Smooth muscle cell (in vitro differentiated cells): Measurements from ENCODE around the gene SMAP2. TPM values are rescaled to one million over a fixed set of nuclear protein-coding genes. Genes with fewer than 3 reads are reported as not detected.
A peak's percentile ranks its signal among the peaks of the same experiment; 100 is the strongest.

Source experiments
- DNase-seq: peaks from one replicate; lab custom pipeline; 2025; ENCODE audit not compliant: unreplicated experiment; lab: John Stamatoyannopoulos, UW
- H2AFZ ChIP-seq: fragments of 200-600 bp; sonication (generic); 2 replicates; pipeline ENCODE4 v1.6.0; 2016; ENCODE audit warnings: antibody characterized with exemption, low read depth, mild to moderate bottlenecking
- H3F3A ChIP-seq: fragments of 200-600 bp; sonication (generic); 2 replicates; pipeline ENCODE4 v1.6.0; 2017; ENCODE audit warnings: antibody characterized with exemption, low read depth
- H3K27ac ChIP-seq: fragments of 200-600 bp; sonication (generic); 2 replicates; pipeline ENCODE4 v1.5.1; 2016; ENCODE audit warnings: low read depth, mild to moderate bottlenecking
- H3K27me3 ChIP-seq: fragments of 200-600 bp; sonication (generic); 2 replicates; pipeline ENCODE4 v1.6.1; 2016; ENCODE audit warnings: low read depth, mild to moderate bottlenecking
- H3K36me3 ChIP-seq: fragments of 200-600 bp; sonication (generic); 2 replicates; pipeline ENCODE4 v1.5.1; 2016; ENCODE audit warnings: low read depth
- H3K4me1 ChIP-seq: fragments of 200-600 bp; sonication (generic); 2 replicates; pipeline ENCODE4 v1.5.1; 2016; ENCODE audit warnings: low read depth
- H3K4me2 ChIP-seq: fragments of 200-600 bp; sonication (generic); 2 replicates; pipeline ENCODE4 v1.6.0; 2016; ENCODE audit warnings: mild to moderate bottlenecking
- H3K4me3 ChIP-seq: fragments of 200-600 bp; sonication (generic); 2 replicates; pipeline ENCODE4 v1.5.1; 2016; ENCODE audit warnings: mild to moderate bottlenecking
- H3K79me2 ChIP-seq: fragments of 200-600 bp; sonication (generic); 2 replicates; pipeline ENCODE4 v1.6.0; 2016; ENCODE audit warnings: low read depth, mild to moderate bottlenecking
- H3K9ac ChIP-seq: fragments of 200-600 bp; sonication (generic); 2 replicates; pipeline ENCODE4 v1.6.0; 2016; ENCODE audit warnings: low read depth
- H3K9me3 ChIP-seq: fragments of 200-600 bp; sonication (generic); replicated peaks from 2 replicates; pipeline ENCODE4 v1.5.1; 2016; ENCODE audit warnings: low read depth
- H4K20me1 ChIP-seq: fragments of 200-600 bp; sonication (generic); 2 replicates; pipeline ENCODE4 v1.6.0; 2016; ENCODE audit warnings: low read depth
- CTCF ChIP-seq: fragments of 200-600 bp; sonication (generic); IDR thresholded peaks from 2 replicates; pipeline ENCODE4 v1.5.1; 2017; ENCODE audit warnings: borderline replicate concordance, mild to moderate bottlenecking, antibody characterized with exemption; ENCODE audit not compliant: insufficient read depth, poor library complexity, severe bottlenecking
- WGBS: methylation state at CpG from one replicate; pipeline ENCODE4 v1.1.7; 2016; ENCODE audit warnings: low lambda C conversion rate; 5-methylcytosine and 5-hydroxymethylcytosine counted together
- polyA plus RNA-seq: library from polyadenylated mRNA; unstranded; fragments of >200 nt; fragmentation: Nextera tagmentation; extraction: Ambion mirVana; gene quantifications from 2 replicates; pipeline ENCODE4 v1.2.1, GENCODE V29; 2016
- total RNA-seq: library from RNA; depleted of rRNA; stranded (reverse); fragments of >200 nt; gene quantifications from 2 replicates; pipeline ENCODE4 v1.2.3, GENCODE V29; 2014

Gene SMAP2
- total and polyA plus RNA-seq, 2 experiments from 2014 or later: 18.4 to 29.7 TPM

DNA sequence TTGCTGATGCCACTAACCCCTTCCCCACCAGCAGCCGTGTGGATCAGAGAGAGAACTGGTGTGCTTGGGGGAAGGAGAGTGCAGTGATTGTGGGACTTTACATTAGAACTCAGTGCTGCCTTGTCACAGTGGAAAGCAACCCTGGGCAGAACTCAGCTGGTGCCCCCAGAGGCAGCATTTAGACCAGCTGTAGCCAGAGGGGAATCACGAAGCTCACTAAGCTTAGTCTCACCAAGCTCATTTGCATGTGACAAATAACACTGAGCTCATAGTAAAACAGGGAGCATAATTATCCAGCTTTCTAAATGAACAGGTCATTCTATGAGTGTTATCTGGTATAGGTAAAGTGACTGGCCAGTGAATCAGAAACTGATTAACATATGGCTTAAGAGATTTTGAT lies 9.8 kb upstream of the SMAP2 start:
- peaks cover 9% of the 10 kb centered on the region for H3K9me3 ChIP-seq
- no peak for TF ChIP-seq CTCF
- no peak overlapping the region for H2AFZ ChIP-seq
- DNase-seq: no peak
- no peak overlapping the region for H3K4me2 ChIP-seq
- no peaks in the 10 kb centered on the region for H4K20me1 ChIP-seq
- H3K9ac ChIP-seq: no peak overlapping the region
- no peaks in the 10 kb centered on the region for H3K27me3 ChIP-seq
- no peaks in the 10 kb centered on the region for H3F3A ChIP-seq
- no peak overlapping the region for H3K27ac ChIP-seq
- H3K4me3 ChIP-seq: no peak overlapping the region
- no peaks in the 10 kb centered on the region for H3K79me2 ChIP-seq
- no peaks in the 10 kb centered on the region for H3K4me1 ChIP-seq
- 21% methylated on average over 2 of the region's 2 CpGs for WGBS
- H3K36me3 ChIP-seq: no peaks in the 10 kb centered on the region

DNA sequence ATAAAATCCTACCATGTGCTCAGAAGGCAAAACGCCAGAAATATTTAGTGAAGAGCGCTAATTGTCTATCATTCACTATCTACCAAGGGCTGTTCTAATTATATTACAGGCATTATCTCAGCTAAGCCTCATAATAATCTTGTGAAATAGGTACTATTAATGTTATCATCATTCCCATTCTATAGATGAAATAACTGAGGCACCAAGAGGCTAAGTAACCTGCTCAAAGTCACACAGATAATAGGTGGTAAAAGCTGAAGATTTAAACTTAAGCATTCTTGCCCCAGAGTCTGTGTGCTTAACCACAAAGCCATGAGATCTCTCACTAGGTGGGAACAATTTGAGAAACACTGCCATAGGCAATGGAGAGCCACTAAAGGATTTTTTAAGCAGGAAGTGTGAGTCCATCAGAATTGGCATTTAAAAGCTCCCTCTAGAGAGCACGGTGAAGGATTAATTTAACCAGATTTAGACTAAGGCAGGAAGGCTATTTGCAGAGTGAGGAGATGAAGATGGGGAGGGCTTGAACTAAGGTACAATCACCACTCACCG lies 1.7 kb upstream of the SMAP2 start:
- peaks cover 21% of the 10 kb centered on the region for H3K79me2 ChIP-seq
- no peak overlapping the region for H2AFZ ChIP-seq
- H3K4me1 ChIP-seq: peaks cover 8% of the 10 kb centered on the region
- 77% methylated on average over 4 of the region's 4 CpGs for WGBS
- no peak overlapping the region for H3K4me3 ChIP-seq
- no peaks in the 10 kb centered on the region for H3K36me3 ChIP-seq
- no peaks in the 10 kb centered on the region for H3K27me3 ChIP-seq
- no peak for TF ChIP-seq CTCF
- no peak overlapping the region for H3K27ac ChIP-seq
- no peaks in the 10 kb centered on the region for H3F3A ChIP-seq
- no peak overlapping the region for H3K9ac ChIP-seq
- no peak for DNase-seq
- H3K9me3 ChIP-seq: no peaks in the 10 kb centered on the region
- H4K20me1 ChIP-seq: peaks cover 2% of the 10 kb centered on the region
- H3K4me2 ChIP-seq: no peak overlapping the region

GRCh38 chr1:40372658-40373322 lies 737 bp upstream of the SMAP2 start:
- Histone ChIP-seq H3K27me3 (no peaks in the 10 kb centered on the region), H3K4me2 (peak overlapping the region; percentile 88), H3F3A (no peaks in the 10 kb centered on the region), H2AFZ (no peak overlapping the region), H4K20me1 (peaks cover 3% of the 10 kb centered on the region), H3K79me2 (peaks cover 32% of the 10 kb centered on the region), H3K4me3 (peak overlapping the region; percentile 87), H3K4me1 (peaks cover 8% of the 10 kb centered on the region), H3K9ac (no peak overlapping the region), H3K36me3 (no peaks in the 10 kb centered on the region), H3K9me3 (no peaks in the 10 kb centered on the region), H3K27ac (no peak overlapping the region)
- no peak for DNase-seq
- TF ChIP-seq CTCF: no peak
- WGBS: 72% methylated on average over 6 of the region's 6 CpGs

DNA sequence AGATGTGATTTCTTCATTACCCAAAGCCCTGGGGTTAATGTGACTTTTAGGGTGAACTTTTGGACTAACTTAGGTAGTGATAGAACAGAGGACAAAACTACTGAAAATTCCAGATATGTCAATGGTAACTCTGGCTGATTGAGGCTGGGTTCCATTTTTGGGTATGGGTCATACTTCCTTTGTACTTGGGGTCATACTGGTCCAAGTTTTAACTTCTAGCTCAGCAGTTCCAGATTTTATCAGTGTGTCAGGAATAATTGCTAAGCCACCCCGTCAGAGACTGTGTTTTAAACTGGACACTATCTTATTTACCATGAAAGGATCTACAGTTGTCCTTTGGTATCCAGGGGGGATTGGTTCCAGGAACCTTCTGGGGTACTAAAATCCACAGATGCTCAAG lies 4.0 kb downstream of the SMAP2 start:
- Histone ChIP-seq H3K4me3 (no peak overlapping the region), H3K36me3 (no peaks in the 10 kb centered on the region), H2AFZ (no peak overlapping the region), H3K27me3 (no peaks in the 10 kb centered on the region), H3K9me3 (no peaks in the 10 kb centered on the region), H3K4me1 (peaks cover 8% of the 10 kb centered on the region), H3K4me2 (no peak overlapping the region), H3K79me2 (peaks cover 71% of the 10 kb centered on the region), H4K20me1 (peaks cover 29% of the 10 kb centered on the region), H3K27ac (no peak overlapping the region), H3K9ac (no peak overlapping the region), H3F3A (peaks cover 4% of the 10 kb centered on the region)
- DNase-seq: no peak
- WGBS: 45% methylated on average over 1 of the region's 1 CpG
- TF ChIP-seq CTCF: no peak
